HG02588 (cell line): Measurements from ENCODE around the gene PLSCR2.
A peak's percentile ranks its signal among the peaks of the same experiment; 100 is the strongest.
"Not testable (repeated sequence)": the region's sequence is repeated elsewhere in the genome, so short reads cannot be mapped to it uniquely, and the experiment has no call there.

Experiments used
- ATAC-seq: cut with Tn5 transposase; IDR thresholded peaks from one replicate; pipeline ENCODE4 v1.9.1; 2021; ENCODE audit warnings: mild to moderate bottlenecking, moderate library complexity; ENCODE audit not compliant: unreplicated experiment

Gene PLSCR2, protein sequence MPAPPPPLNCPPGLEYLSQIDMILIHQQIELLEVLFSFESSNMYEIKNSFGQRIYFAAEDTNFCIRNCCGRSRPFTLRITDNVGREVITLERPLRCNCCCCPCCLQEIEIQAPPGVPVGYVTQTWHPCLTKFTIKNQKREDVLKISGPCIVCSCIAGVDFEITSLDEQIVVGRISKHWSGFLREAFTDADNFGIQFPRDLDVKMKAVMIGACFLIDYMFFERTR

DNA sequence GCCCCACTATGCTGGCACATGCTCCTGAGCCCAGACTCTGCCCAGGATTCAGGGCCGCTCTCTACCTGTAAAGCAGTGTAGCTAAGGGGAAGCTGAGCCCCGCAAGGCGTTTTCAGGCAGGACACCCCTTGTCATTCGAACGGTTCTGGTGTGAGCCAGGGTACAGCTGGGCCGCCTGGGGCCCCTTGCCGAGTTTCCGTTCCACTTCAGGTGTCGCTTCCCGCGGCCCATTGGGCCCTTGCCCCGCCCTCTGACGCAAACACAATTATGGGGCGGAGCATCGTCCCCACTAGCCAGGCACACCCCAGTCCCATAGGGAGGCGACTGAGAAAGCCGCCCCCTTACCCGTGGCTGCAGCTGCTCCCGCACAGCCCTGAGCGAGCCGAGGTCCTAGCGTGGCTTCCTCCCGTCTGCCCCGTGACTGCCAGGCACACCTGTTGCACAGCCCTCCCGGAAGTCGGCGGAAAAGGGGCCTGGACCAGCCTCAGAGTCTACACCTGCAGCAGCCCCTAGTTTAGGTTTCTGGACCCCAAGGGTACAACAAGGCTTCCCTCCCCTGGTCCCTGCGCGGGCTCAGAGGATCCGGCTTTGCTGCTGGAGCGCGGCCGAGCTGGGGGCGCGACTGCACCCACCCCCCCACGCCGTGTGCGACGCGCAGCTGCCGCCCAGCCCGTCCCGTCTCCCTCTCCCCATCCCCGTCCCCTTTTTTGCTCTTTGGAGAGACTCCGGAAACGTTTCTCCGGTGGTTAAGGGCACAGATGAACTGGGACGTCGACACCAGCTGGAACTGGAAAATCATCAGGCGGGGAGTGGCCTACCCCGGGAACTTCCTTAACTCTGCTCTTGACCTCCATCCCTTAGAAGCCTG lies at the start of gene PLSCR2:
Gene PLSCR2, minus strand, starts transcription at position 412 of the 868 bp plus-strand sequence. CDS start 9,657 bp downstream, outside the sequence.
- ATAC-seq: peak; percentile 94

DNA sequence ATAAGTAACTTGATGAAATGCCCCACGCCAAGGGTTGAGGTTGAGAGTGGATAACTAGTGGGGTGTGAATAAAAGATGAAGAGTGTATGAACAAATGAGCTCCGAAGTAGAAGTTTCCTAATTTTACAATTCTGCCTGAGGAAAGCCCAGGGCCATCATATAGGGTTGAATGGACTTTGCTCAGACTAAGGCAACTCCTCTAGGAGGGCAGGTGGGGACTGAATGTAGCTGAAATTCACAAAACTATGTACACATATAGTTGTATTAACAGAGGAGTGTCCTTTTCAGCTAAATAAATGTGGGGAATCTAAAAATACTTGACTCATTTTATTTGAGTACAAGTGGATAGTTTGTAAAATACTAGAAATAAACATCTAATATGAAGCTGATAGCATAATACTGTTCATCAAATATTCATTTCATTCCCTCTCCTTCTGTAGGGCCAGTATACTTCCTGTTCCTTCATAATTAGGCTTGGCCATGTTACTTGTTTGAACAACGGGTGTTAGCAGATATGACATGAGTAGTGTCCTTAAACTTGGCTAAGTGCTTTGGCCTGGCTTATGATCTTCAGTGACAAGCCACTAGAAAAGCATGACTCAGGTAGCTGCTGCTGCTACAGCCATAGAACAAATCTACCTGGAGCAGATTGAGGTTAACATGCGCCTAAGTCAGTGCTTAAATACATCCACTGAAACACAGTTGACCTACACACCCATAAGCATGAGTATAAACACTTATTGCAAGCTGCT lies 48.5 kb upstream of the PLSCR2 start:
- no peak for ATAC-seq

DNA sequence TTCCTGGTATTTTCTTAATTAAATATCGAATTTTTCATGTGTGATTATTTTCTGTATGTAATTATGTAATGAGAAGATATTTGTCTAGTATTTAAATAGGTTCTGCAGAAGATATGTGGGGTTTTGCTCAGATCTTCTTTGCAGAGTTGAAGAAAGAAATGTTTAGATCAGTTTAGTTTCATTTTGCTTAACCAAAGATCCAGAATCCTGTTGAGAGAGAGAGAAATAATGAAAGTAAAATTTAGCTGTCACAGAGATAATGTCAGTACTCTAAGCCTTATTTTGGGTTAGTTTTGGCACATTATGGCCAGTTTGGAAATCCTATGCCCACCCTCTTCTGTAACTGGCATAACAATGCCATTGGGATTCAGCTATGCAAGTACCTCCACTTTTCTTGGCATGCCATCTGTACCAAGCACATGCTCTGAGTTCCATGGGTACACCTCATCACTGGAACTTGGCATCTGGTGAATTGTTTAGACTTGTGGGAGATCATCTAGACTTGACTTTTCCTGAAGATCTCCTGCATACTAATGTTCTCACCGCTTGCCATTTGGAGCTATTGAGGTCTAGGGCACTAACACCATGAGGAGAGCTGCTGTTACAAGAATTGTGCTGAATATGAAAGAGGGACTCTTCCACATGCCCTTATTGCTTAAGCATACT lies 44.2 kb upstream of the PLSCR2 start:
- ATAC-seq: no peak

DNA sequence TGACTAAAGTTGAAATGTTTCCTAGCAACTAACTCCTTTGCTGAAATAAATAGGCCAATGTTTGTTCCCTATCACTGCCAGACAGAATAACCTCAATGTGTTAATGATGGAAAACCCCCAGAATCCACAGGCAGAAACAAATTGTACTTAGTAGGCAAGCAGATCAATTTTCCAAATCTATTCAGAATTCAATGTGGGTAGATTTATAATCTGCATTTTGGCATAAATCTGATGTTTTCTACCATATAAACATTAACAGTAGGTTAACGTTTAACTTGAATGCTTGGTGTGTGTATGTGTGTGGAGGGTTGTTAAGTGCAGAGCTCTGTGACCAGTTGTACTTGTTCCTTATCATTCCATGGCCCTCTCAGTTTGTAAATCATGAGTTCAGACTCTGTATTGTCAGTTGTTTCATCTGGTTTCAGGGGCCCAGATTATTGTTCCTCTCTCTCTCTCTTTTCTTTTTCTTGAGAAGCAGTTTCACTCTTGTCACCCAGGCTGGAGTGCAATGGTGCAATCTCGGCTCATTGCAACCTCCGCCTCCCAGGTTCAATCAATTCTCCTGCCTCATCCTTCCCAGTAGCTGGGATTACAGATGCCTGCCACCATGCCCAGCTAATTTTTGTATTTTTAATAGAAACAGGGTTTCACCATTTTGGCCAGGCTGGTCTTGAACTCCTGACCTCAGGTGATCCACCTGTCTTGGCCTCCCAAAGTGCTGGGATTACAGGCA lies 42.2 kb upstream of the PLSCR2 start:
- no peak for ATAC-seq

DNA sequence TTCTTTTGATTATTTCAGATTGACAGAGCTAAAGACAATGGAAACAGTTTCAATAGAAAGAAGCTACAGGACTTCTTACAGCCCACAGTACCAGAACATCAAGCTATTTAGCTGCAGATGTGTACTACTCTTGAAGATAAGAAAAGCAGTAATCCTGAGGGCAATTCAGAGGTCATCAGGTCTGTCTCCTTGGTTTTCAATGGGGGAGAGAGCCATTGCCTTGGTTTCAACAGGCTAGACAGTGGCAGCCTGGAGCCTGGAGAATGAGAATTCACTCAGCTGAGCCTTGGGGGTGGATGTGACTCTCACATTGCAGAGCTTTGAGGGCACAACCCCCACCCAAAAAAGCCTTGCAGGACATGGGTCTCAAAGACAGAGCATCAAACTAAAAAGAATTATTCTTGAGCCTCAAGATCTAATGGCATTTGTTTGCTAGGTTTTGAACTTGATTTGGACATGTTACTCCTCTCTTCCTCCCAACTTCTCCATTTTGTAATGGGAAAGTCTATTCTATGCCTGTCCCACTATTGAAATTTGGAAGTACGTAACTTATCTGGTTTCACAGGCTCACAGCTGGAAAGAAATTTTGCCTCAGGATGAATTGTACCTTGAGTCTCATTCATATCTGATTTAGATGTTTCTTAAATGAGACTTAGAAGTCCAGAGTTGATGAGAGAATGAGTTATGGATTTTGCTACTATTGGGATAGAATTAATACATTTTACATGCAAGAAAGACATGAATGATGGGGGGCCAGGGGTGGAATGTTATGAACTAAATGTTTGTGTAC lies 38.2 kb upstream of the PLSCR2 start:
- ATAC-seq: no peak

DNA sequence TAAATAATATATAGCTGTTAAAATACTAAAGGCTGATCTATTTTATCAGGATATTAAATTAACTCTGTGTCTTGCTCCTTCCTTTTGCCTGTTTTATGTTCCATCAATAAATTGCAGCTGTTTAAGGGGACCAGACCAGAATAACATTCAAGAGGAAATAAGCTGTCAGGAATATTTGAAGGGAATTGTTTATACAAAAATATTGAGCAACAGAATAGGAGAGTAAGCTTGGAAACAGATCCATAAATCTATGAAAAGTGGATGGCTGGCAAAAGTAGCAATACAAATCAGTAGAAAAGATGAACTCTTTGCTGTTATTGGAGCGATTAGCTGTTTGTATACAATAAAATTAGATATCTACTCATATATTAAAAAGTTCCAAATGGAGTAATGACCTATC lies 36.2 kb upstream of the PLSCR2 start:
- no peak for ATAC-seq

DNA sequence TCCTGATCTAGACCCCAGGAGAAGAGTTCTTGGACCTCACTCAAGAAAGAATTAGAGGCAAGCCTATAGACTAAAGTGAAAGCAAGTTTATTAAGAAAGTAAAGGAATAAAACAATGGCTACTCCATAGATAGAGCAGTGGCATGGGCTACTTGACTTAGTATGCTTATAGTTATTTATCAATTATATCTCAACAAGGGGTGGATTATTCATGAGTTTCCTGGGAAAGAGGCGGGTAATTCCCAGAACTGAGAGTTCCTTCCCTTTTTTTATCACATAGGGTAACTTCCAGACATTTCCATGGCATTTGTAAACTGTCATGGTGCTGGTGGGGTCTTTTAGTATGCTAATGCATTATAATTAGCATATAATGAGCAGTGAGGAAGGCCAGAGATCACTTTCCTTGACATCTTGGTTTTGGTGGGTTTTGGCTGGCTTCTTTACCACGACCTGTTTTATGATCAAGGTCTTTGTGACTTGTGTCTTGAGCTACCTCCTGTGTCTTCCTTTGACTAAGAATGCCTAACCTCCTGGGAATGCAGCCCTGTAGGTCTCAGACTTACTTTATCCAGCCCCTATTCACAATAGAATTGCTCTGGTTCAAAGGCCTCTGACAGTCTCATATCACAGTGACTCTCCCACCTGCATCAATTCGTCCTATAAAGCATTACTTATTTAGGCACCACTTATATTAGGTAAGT lies 35.3 kb upstream of the PLSCR2 start:
- no peak for ATAC-seq

DNA sequence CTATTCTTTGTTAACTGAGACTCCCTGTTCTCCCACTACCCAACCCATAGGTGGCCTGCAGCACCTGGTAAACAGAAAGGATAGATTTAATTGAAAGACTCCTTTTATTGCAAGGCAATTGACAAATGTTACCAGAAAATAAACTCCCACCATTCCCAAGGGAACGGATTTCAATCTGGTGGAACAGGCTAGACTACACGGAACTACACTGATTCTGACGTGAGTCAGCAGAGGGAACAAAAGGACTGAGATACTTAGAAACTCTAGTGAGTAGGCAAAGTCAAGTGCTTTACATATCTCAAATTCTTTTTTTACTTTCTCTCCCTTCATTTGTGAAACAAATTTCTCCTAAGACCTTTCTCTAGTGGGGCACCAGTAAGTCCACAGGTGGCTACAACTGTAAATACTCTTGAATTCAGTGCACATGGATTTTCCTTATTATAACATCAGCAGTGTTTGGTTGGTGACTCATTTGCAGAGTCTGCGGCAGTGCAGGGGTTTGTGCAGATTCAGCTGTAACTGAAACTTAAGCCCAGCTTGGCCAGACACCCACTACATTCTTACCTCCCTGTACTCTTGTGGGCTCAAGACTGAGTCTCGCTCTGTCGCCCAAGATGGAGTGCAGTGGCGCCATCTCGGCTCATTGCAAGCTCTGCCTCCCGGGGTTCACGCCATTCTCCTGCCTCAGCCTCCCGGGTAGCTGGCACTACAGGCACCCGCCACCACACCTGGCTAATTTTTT lies 34.3 kb upstream of the PLSCR2 start:
- peak; percentile 95 for ATAC-seq

DNA sequence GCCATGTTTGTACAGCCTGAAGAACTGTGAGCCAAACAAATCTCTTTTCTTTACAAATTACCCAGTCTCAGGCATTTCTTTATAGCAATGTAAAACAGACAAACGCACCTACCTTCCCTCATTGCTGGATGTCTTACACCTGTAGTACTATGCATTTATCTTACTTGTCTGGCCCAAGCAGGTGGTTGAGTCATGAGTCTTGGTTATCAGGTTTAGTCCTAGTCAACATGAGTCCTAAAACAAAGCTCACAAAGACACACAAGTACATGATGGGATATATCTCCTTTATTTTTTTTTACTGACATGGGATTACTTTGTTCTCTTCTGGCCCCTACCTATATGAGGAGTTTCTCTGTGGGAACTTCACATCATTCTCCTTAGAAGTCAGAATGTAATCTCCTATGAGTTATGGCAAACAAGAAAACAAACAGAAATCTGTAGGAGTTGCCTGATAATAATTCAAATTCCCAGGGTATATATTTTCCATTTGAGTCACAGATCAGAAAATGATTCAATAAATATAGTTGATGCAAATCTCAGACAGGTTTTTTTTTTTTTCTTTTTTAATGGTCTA lies 33.6 kb upstream of the PLSCR2 start:
- no peak for ATAC-seq

DNA sequence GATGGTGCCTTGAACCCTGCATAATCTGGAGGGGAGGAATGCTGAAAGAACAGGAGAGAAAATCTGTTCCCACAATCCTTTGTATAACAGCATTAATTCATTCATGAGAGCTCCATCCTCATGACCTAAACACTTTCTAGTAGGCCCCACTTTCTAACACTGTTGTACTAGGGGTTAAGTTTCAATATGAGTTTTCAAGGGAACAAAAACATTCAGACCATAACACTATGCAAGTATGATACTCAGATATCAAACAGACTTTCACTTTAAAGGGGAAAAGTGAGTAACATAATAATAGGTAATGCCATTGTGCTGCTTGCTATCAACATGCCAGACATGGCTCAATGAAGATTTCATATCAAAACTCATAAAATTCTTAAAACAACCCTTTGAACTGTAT lies 32.4 kb upstream of the PLSCR2 start:
- no peak for ATAC-seq

DNA sequence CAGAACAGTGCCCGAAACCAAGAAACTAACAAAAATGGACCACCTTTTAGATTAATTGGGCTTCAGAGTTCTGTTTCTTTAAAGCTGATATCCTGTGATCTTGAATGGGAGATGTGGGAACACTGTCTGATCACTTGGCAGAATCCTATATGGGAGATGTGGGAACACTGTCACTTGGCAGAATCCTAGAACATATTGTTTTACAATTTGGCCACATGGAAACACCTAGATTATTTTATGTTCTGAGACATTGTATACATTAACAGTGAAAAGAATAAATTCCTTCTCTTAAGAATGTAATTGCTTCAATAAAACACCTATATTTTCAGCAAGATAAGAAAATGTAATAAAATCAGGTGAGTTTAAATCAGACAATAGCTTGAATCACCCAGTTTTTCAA lies 30.3 kb upstream of the PLSCR2 start:
- no peak for ATAC-seq

DNA sequence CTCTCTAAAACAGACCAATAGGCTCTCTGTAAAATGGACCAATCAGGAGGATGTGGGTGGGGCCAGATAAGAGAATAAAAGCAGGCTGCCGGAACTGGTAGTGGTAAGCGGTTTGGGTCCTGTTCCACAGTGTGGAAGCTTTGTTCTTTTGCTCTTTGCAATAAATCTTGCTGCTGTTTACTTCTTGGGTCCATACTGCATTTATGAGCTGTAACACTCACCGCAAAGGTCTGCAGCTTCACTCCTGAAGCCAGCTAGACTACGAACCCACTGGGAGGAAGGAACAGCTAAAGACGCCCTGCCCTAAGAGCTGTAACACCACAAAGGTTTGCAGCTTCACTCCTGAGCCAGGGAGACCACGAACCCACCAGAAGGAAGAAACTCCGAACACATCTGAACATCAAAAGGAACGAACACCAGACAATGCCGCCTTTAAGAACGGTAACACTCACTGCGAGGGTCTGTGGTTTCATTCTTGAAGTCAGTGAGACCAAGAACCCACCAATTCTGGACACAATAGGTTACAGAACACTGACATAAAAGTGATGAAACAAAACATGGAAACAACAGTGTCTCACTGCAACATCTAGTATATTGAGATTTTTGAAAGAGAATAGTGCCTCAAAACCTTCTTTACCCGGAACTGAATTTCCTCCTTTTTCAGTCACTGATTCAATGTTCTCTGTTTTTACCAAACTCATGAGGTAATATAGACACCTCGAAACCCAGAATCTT lies 28.8 kb upstream of the PLSCR2 start:
- ATAC-seq: no peak

DNA sequence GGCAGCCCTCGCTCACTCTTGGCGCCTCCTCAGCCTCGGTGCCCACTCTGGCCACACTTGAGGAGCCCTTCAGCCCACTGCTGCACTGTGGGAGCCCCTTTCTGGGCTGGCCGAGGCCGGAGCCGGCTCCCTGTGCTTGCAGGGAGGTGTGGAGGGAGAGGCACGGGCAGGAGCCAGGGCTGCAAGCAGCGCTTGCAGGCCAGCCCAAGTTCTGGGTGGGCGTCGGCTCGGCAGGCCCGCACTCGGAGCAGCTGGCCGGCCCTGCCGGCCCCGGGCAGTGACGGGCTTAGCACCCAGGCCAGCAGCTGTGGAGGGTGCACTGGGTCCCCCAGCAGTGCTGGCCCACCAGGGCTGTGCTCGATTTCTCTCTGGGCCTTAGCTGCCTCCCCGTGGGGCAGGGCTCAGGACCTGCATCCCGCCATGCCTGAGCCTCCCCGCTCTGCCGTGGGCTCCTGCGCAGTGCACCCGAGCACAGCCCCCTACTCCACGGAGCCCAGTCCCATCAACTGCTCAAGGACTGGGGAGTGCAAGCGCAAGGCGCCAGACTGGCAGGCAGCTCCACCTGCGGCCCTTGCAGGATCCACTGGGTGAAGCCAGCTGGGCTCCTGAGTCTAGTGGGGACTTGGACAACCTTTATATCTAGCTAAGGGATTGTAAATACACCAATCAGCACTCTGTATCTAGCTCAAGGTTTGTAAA lies 27.9 kb upstream of the PLSCR2 start:
- ATAC-seq: not testable (repeated sequence)

DNA sequence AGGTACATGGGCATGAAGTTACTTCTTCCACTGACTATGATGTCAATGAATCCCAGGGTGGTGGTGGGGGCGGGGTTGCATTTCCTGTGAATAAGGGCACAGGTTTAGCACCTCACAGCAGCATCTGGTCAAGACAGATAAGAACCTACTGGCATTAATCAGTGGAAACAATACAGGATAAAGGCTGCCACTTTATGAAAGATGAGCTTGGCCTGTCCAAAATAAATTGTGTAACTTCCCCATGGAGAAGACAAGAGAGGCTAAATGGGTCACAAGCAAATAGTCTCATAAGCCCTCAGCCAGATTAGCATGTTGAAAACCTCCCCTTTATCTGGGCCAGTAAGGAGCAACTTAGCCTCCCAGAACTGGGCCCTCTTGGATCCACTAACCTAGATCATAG lies 27.4 kb upstream of the PLSCR2 start:
- no peak for ATAC-seq

DNA sequence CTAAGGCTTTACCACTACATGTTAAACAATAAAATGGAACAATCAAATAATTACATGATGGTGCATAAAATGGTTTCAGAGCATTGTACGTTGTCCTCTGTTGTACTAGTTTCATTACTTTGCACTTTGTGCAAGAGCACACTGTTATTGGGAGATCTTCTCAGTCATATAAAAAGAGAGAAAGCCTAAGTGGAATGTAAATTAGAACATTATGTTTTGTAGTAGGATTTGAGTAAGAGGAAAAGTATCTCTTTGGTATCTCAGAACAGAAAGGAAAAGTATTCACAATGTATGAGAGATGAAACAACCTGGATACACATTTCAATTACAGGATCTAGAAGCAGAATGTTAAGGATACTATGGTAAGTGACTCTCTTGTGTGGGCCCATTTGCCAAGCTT lies 26.9 kb upstream of the PLSCR2 start:
- no peak for ATAC-seq

DNA sequence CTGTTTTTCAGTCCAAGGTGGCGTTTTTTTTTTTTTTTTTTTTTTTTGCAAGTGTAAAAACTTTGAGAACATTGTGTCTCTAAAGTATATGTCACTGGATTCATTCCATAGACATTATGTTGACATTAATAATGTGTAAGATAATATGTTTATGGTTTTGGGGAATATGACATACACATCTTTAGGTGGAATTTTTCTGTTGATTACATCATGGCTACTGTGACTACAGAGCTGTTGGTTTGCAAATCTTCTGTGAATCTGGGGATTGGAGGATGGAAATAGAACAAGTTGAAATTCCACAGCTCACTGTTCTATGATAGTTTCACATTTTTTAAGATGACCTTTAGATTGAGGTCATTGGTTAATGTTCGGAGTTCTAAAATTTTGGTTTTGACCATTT lies 24.4 kb upstream of the PLSCR2 start:
- ATAC-seq: no peak

DNA sequence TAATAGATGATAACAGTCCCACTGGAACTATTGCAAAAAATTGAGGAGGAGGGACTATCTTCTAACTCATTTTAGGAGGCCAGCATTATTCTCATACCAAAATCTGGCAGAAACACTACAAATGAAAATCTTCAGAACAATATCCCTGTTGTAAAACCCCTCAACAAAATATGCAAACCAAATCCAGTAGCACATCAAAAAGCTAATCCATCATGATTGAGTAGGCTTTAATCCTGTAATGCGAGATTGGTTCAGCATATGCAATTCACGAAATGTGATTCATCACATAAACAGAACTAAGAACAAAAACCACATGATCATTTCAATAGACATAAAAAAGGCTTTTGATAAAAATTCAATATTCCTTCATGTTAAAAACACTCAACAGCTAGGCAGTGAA lies 23.9 kb upstream of the PLSCR2 start:
- ATAC-seq: no peak
